Mucosa of descending colon (tissue), 3 donors: ENCODE data around the gene DOK6. TPM values are rescaled to one million over a fixed set of nuclear protein-coding genes. Genes with fewer than 3 reads are reported as not detected.
"Not testable (repeated sequence)": the region's sequence is repeated elsewhere in the genome, so short reads cannot be mapped to it uniquely, and the experiment has no call there.

ENCODE experiments used
- ATAC-seq: fragments of 200-7000 bp; cut with Tn5 transposase; one replicate; pipeline ENCODE4 v1.9.1; 2020; ENCODE audit warnings: mild to moderate bottlenecking, moderate library complexity
- DNase-seq, 3 donors: peaks; one replicate each; pipeline ENCODE4 v3.0.0-alpha.2; 2020
- H3K36me3 ChIP-seq: fragments of 200-600 bp; one replicate; pipeline ENCODE4 v1.8.0; 2021; ENCODE audit warnings: low read depth, mild to moderate bottlenecking
- H3K4me1 ChIP-seq: fragments of 200-600 bp; one replicate; pipeline ENCODE4 v1.8.0; 2021; ENCODE audit warnings: low read depth, mild to moderate bottlenecking
- H3K4me3 ChIP-seq: fragments of 200-600 bp; one replicate; pipeline ENCODE4 v1.8.0; 2021; ENCODE audit warnings: mild to moderate bottlenecking
- H3K9me3 ChIP-seq: fragments of 200-600 bp; one replicate; pipeline ENCODE4 v1.8.0; 2021; ENCODE audit warnings: mild to moderate bottlenecking
- CTCF ChIP-seq: fragments of 200-600 bp; IDR thresholded peaks from one replicate; pipeline ENCODE4 v1.8.0; 2022; ENCODE audit warnings: antibody characterized with exemption, mild to moderate bottlenecking
- intact Hi-C, 2 donors: fragments of 100-400 bp; cut with DNase I in 1 of 2; cut with micrococcal nuclease in 1 of 2; formaldehyde crosslinking; loops; one replicate each; pipeline versions ENCODE4 v1.11.0 to v1.11.1; 2022; cut with DNase I, micrococcal nuclease
- total RNA-seq, 3 donors: library from RNA; stranded (reverse); fragmentation: NEBNext Ultra II Directional in 2 of 3; extraction: Animal tissue kit (Norgen Biotek cat#: 25700) in 2 of 3; gene quantifications; one replicate each; pipeline versions ENCODE4 v1.2.1 to v1.2.4, GENCODE V29; 2021 to 2023
- donor health status: DM: no; HTN: no; CAD: no; lungs with moderate emphysema.
- donor health status: DM: no; HTN: no; CAD: no.
- donor health status: DM: no; HTN: yes; CAD: no.

Gene DOK6
- total RNA-seq, 3 donors from 2014 or later = 0.12 to 2.2 (median 0.72) TPM

GRCh38 chr18:69876490-69876889 lies 475.8 kb downstream of the DOK6 start:
- no peaks in the 10 kb centered on the region for H3K36me3 ChIP-seq
- no peak for TF ChIP-seq CTCF
- ATAC-seq (no peak), DNase-seq (no peak)
- intact Hi-C loops = no loop called here
- no peaks in the 10 kb centered on the region for H3K4me1 ChIP-seq
- no peak overlapping the region for H3K4me3 ChIP-seq
- H3K9me3 ChIP-seq = no peaks in the 10 kb centered on the region

GRCh38 chr18:69878213-69878933 lies 477.7 kb downstream of the DOK6 start:
- intact Hi-C loops = no loop called here
- Histone ChIP-seq H3K4me1 (no peaks in the 10 kb centered on the region), H3K4me3 (no peak overlapping the region), H3K36me3 (no peaks in the 10 kb centered on the region), H3K9me3 (no peaks in the 10 kb centered on the region)
- no peak for DNase-seq
- ATAC-seq = no peak
- no peak for TF ChIP-seq CTCF

GRCh38 chr18:69879051-69879450 lies 478.4 kb downstream of the DOK6 start:
- H3K9me3 ChIP-seq, H3K4me1 ChIP-seq, H3K4me3 ChIP-seq, H3K36me3 ChIP-seq, DNase-seq, intact Hi-C loops, ATAC-seq: not testable (repeated sequence)

- no peak overlapping the region for H3K4me3 ChIP-seq
Measured at GRCh38 chr18:69880083-69880482, 479.4 kb downstream of the DOK6 start.

GRCh38 chr18:69882965-69883668 lies 482.4 kb downstream of the DOK6 start:
- Histone ChIP-seq H3K9me3 (no peaks in the 10 kb centered on the region), H3K4me3 (no peak overlapping the region), H3K36me3 (no peaks in the 10 kb centered on the region), H3K4me1 (no peaks in the 10 kb centered on the region)
- TF ChIP-seq CTCF = no peak
- intact Hi-C loops = no loop called here
- DNase-seq = no peak
- no peak for ATAC-seq

More at GRCh38 chr18:69880083-69880482, 479.4 kb downstream of the DOK6 start:
- Histone ChIP-seq H3K9me3 (no peaks in the 10 kb centered on the region), H3K36me3 (no peaks in the 10 kb centered on the region), H3K4me1 (no peaks in the 10 kb centered on the region)
- no peak for DNase-seq
- TF ChIP-seq CTCF = no peak
- ATAC-seq = no peak
- intact Hi-C loops = no loop called here

- DNase-seq (no peak), ATAC-seq (no peak)
- no peak overlapping the region for H3K4me3 ChIP-seq
- H3K4me1 ChIP-seq = no peaks in the 10 kb centered on the region
- intact Hi-C loops = no loop called here
- H3K36me3 ChIP-seq = no peaks in the 10 kb centered on the region
- TF ChIP-seq CTCF = no peak
- H3K9me3 ChIP-seq = no peaks in the 10 kb centered on the region
Measured at GRCh38 chr18:69883781-69884180, 483.1 kb downstream of the DOK6 start.
